SK-N-MC (cell line): ENCODE measurements around the gene CROCC2.

ENCODE experiments used
- DNase-seq: peaks from one replicate; pipeline ENCODE4 v3.0.0-alpha.2; 2011; ENCODE audit warnings: low read depth, low spot score
- H3K27ac ChIP-seq: fragments of 200-600 bp; sonication (generic); 2 replicates; pipeline ENCODE4 v1.5.1; 2016; ENCODE audit warnings: mixed run types
- H3K36me3 ChIP-seq: fragments of 200-600 bp; sonication (generic); 2 replicates; pipeline ENCODE4 v1.6.1; 2017; ENCODE audit warnings: antibody characterized with exemption, low read length, mixed read lengths; ENCODE audit not compliant: insufficient read depth
- H3K4me3 ChIP-seq: fragments of 200-600 bp; sonication (generic); 2 replicates; pipeline ENCODE4 v1.5.1; 2016
- H3K9ac ChIP-seq: fragments of 200-600 bp; sonication (generic); 2 replicates; pipeline ENCODE4 v1.8.0; 2017; ENCODE audit warnings: mixed run types, mixed read lengths; ENCODE audit not compliant: insufficient read length
- H3K9me3 ChIP-seq: fragments of 200-600 bp; sonication (generic); 2 replicates; pipeline ENCODE4 v1.6.1; 2017; ENCODE audit warnings: low read depth, mild to moderate bottlenecking, antibody characterized with exemption, low read length, moderate library complexity, mixed read lengths
- EZH2 ChIP-seq: fragments of 200-600 bp; sonication (generic); IDR thresholded peaks from one replicate; pipeline ENCODE4 v1.6.1; 2017; ENCODE audit warnings: antibody characterized with exemption
- FOXP2 ChIP-seq: optimal IDR thresholded peaks from 2 replicates; pipeline ENCODE3; 2011; ENCODE audit warnings: mild to moderate bottlenecking, moderate library complexity; ENCODE audit not compliant: insufficient read depth; ENCODE audit errors: extremely low read length, control extremely low read depth
- POLR2AphosphoS5 ChIP-seq: IDR thresholded peaks from 2 replicates; pipeline ENCODE4 v1.6.1; 2012; ENCODE audit warnings: mild to moderate bottlenecking, low read depth, low read length, borderline replicate concordance

CROCC2 gene

GRCh38 chr2:241011751-241012510 is 105.8 kb downstream of the CROCC2 start:
- Histone ChIP-seq H3K9ac (no peak overlapping the region), H3K9me3 (no peaks in the 10 kb centered on the region), H3K4me3 (no peak overlapping the region), H3K36me3 (no peaks in the 10 kb centered on the region), H3K27ac (no peak overlapping the region)
- DNase-seq = no peak
- TF ChIP-seq EZH2 (no peak), FOXP2 (no peak)

- DNase-seq = no peak
- TF ChIP-seq FOXP2 = no peak
- no peak for TF ChIP-seq POLR2AphosphoS5
- no peak for TF ChIP-seq EZH2
- no peaks in the 10 kb centered on the region for H3K36me3 ChIP-seq
- no peak overlapping the region for H3K27ac ChIP-seq
- H3K4me3 ChIP-seq = no peak overlapping the region
- H3K9me3 ChIP-seq = no peaks in the 10 kb centered on the region
- no peak overlapping the region for H3K9ac ChIP-seq
Observed at GRCh38 chr2:241014224-241014623, 108.1 kb downstream of the CROCC2 start.

GRCh38 chr2:241014764-241015163 is 108.6 kb downstream of the CROCC2 start:
- Histone ChIP-seq H3K36me3 (no peaks in the 10 kb centered on the region), H3K9ac (no peak overlapping the region), H3K27ac (no peak overlapping the region), H3K4me3 (no peak overlapping the region), H3K9me3 (no peaks in the 10 kb centered on the region)
- DNase-seq = no peak
- TF ChIP-seq EZH2 = no peak
- no peak for TF ChIP-seq POLR2AphosphoS5
- no peak for TF ChIP-seq FOXP2

GRCh38 chr2:241015439-241015838 is 109.3 kb downstream of the CROCC2 start:
- Histone ChIP-seq H3K4me3 (no peak overlapping the region), H3K36me3 (no peaks in the 10 kb centered on the region)
- TF ChIP-seq POLR2AphosphoS5 (no peak), FOXP2 (no peak), EZH2 (no peak)

GRCh38 chr2:241017228-241017940 is 111.2 kb downstream of the CROCC2 start:
- Histone ChIP-seq H3K36me3 (no peaks in the 10 kb centered on the region), H3K9me3 (no peaks in the 10 kb centered on the region), H3K27ac (no peak overlapping the region), H3K4me3 (no peak overlapping the region), H3K9ac (no peak overlapping the region)
- DNase-seq = no peak
- TF ChIP-seq EZH2 (no peak), FOXP2 (no peak), POLR2AphosphoS5 (no peak)

More at GRCh38 chr2:241015439-241015838, 109.3 kb downstream of the CROCC2 start:
- DNase-seq = no peak
- H3K9ac ChIP-seq = no peak overlapping the region
- no peak overlapping the region for H3K27ac ChIP-seq
- no peaks in the 10 kb centered on the region for H3K9me3 ChIP-seq

- no peaks in the 10 kb centered on the region for H3K9me3 ChIP-seq
- H3K27ac ChIP-seq = no peak overlapping the region
- TF ChIP-seq EZH2 (no peak), POLR2AphosphoS5 (no peak), FOXP2 (no peak)
- H3K9ac ChIP-seq = no peak overlapping the region
- no peak for DNase-seq
- no peak overlapping the region for H3K4me3 ChIP-seq
- no peaks in the 10 kb centered on the region for H3K36me3 ChIP-seq
Observed at GRCh38 chr2:241018051-241018891, 112.1 kb downstream of the CROCC2 start.

- H3K27ac ChIP-seq = no peak overlapping the region
- no peak for DNase-seq
- no peaks in the 10 kb centered on the region for H3K36me3 ChIP-seq
- no peak for TF ChIP-seq POLR2AphosphoS5
- TF ChIP-seq FOXP2 = no peak
- no peak for TF ChIP-seq EZH2
- H3K4me3 ChIP-seq = no peak overlapping the region
- no peaks in the 10 kb centered on the region for H3K9me3 ChIP-seq
- H3K9ac ChIP-seq = no peak overlapping the region
Observed at GRCh38 chr2:241019441-241020139, 113.5 kb downstream of the CROCC2 start.

- no peak overlapping the region for H3K9ac ChIP-seq
- H3K27ac ChIP-seq = no peak overlapping the region
- H3K36me3 ChIP-seq = no peaks in the 10 kb centered on the region
- TF ChIP-seq FOXP2 (no peak), EZH2 (no peak), POLR2AphosphoS5 (no peak)
- H3K4me3 ChIP-seq = no peak overlapping the region
- DNase-seq = no peak
- H3K9me3 ChIP-seq = 0 out of 2 replicates have a peak, but pooled peaks cover 2% of the 10 kb centered on the region
Observed at GRCh38 chr2:241020201-241020600, 114.1 kb downstream of the CROCC2 start.
